Naive B cell (primary cell): ENCODE data around the gene ESRP2. TPM values are rescaled to one million over a fixed set of nuclear protein-coding genes. Genes with fewer than 3 reads are reported as not detected.

Source experiments
- ATAC-seq, 2 donors: fragments of 150-1000 bp; cut with Tn5 transposase; 2 replicates each; pipeline ENCODE4 v1.10.0; 2021; ENCODE audit warnings: low read depth in 2 of 2, mild to moderate bottlenecking in 2 of 2, moderate library complexity in 2 of 2
- DNase-seq: peaks from one replicate; pipeline ENCODE4 v3.0.0; 2022
- H3K27ac Mint-ChIP-seq, 6 donors: one replicate each; pipeline ENCODE4 v1.8.0; 2020 to 2022; ENCODE audit warnings: mild to moderate bottlenecking in 6 of 6, mixed read lengths in 6 of 6, moderate library complexity in 5 of 6, inconsistent platforms in 2 of 6
- H3K27me3 Mint-ChIP-seq, 3 donors: one replicate each; pipeline ENCODE4 v1.8.0; 2021 to 2022; ENCODE audit warnings: mixed read lengths in 3 of 3, mild to moderate bottlenecking in 1 of 3
- H3K36me3 Mint-ChIP-seq, 2 donors: one replicate each; pipeline ENCODE4 v1.8.0; 2020 to 2022; ENCODE audit warnings: mixed read lengths in 2 of 2, inconsistent platforms in 1 of 2, mild to moderate bottlenecking in 1 of 2
- H3K4me1 Mint-ChIP-seq, 3 donors: one replicate each; pipeline ENCODE4 v1.8.0; 2020 to 2022; ENCODE audit warnings: mixed read lengths in 3 of 3, inconsistent platforms in 1 of 3, mild to moderate bottlenecking in 1 of 3, moderate library complexity in 1 of 3
- H3K4me3 Mint-ChIP-seq, 8 donors: one replicate each; pipeline ENCODE4 v1.8.0; 2020 to 2022; ENCODE audit warnings: mild to moderate bottlenecking in 8 of 8, mixed read lengths in 8 of 8, moderate library complexity in 8 of 8, inconsistent platforms in 2 of 8
- H3K9me3 Mint-ChIP-seq, 7 donors: one replicate each; pipeline ENCODE4 v1.8.0; 2020 to 2022; ENCODE audit warnings: mixed read lengths in 7 of 7, mild to moderate bottlenecking in 5 of 7, inconsistent platforms in 2 of 7, moderate library complexity in 1 of 7
- polyA plus RNA-seq, 6 donors: library from polyadenylated mRNA; unstranded; fragments of 300-500 nt; fragmentation: Illumina TruSeq; gene quantifications; one replicate each; pipeline ENCODE4 v1.2.3, GENCODE V29; 2021; ENCODE audit warnings: low read depth in 6 of 6

Gene ESRP2
- polyA plus RNA-seq = 1 to 10 TPM in 2 of 6 donors, under 1 TPM in 3, not detected in 1; 0.32 to 2.8 (median 0.87) TPM

- H3K27ac Mint-ChIP-seq = peak within 1 kb of the TSS; percentile 33 to 95 (median 69)
- H3K4me3 Mint-ChIP-seq = peak within 1 kb of the TSS; percentile 87 to 96 (median 94)
- ATAC-seq (no peak), DNase-seq (no peak)
- H3K9me3 Mint-ChIP-seq = no peaks in the 10 kb centered on the region
- H3K36me3 Mint-ChIP-seq = no peaks in the 10 kb centered on the region
- H3K4me1 Mint-ChIP-seq = peaks cover 31 to 49% (median 38%) of the 10 kb centered on the region in 3 donors
- H3K27me3 Mint-ChIP-seq = no peaks in the 10 kb centered on the region
These were observed at the start of gene ESRP2 for GRCh38 chr16:68235887-68236136. Gene ESRP2 (minus strand): TSS chr16:68236127. CDS start chr16:68236045, 82 bp downstream.

GRCh38 chr16:68285683-68286082, 49.8 kb upstream of the ESRP2 start:
- peaks cover 69 to 97% (median 94%) of the 10 kb centered on the region in 3 donors for H3K4me1 Mint-ChIP-seq
- H3K27me3 Mint-ChIP-seq = no peaks in the 10 kb centered on the region
- peaks cover 0 to 1% (median 0%) of the 10 kb centered on the region in 7 donors for H3K9me3 Mint-ChIP-seq
- DNase-seq = no peak
- H3K27ac Mint-ChIP-seq = peak overlapping the region; percentile 88 to 98 (median 94)
- H3K36me3 Mint-ChIP-seq = peaks cover 16 to 25% of the 10 kb centered on the region in 2 donors
- ATAC-seq = no peak
- peak overlapping the region; percentile 76 to 95 (median 84) for H3K4me3 Mint-ChIP-seq

- H3K27ac Mint-ChIP-seq = peak overlapping the region; percentile 88 to 98 (median 94)
- ATAC-seq = peak; percentile 79 to 80
- peak overlapping the region; percentile 67 to 95 (median 84) for H3K4me3 Mint-ChIP-seq
- peak; percentile 88 for DNase-seq
- peaks cover 0 to 1% (median 0%) of the 10 kb centered on the region in 7 donors for H3K9me3 Mint-ChIP-seq
- H3K4me1 Mint-ChIP-seq = peaks cover 67 to 96% (median 87%) of the 10 kb centered on the region in 3 donors
- H3K36me3 Mint-ChIP-seq = peaks cover 17 to 24% of the 10 kb centered on the region in 2 donors
- no peaks in the 10 kb centered on the region for H3K27me3 Mint-ChIP-seq
These were observed 48.9 kb upstream of the ESRP2 start for GRCh38 chr16:68284847-68285246.

- Mint-ChIP-seq H3K27ac (peak overlapping the region; percentile 85 to 98 (median 92)), H3K36me3 (peaks cover 15 to 19% of the 10 kb centered on the region in 2 donors), H3K4me3 (peak overlapping the region; percentile 67 to 95 (median 84)), H3K9me3 (peaks cover 0 to 1% (median 0%) of the 10 kb centered on the region in 7 donors), H3K4me1 (peaks cover 62 to 89% (median 79%) of the 10 kb centered on the region in 3 donors), H3K27me3 (no peaks in the 10 kb centered on the region)
- ATAC-seq (no peak), DNase-seq (no peak)
These were observed 48.1 kb upstream of the ESRP2 start for GRCh38 chr16:68283801-68284598.

- H3K4me3 Mint-ChIP-seq = peak overlapping the region; percentile 67 to 95 (median 84)
- no peak for ATAC-seq
- peaks cover 0 to 1% (median 0%) of the 10 kb centered on the region in 7 donors for H3K9me3 Mint-ChIP-seq
- no peaks in the 10 kb centered on the region for H3K27me3 Mint-ChIP-seq
- H3K4me1 Mint-ChIP-seq = peaks cover 62 to 83% (median 75%) of the 10 kb centered on the region in 3 donors
- H3K27ac Mint-ChIP-seq = peak overlapping the region; percentile 71 to 98 (median 90)
- H3K36me3 Mint-ChIP-seq = peaks cover 15 to 19% of the 10 kb centered on the region in 2 donors
- no peak for DNase-seq
These were observed 47.4 kb upstream of the ESRP2 start for GRCh38 chr16:68283346-68283745.

- H3K4me3 Mint-ChIP-seq = peak overlapping the region in 3 of 8 donors; percentile 9 to 55 (median 41)
- peak overlapping the region in 5 of 6 donors; percentile 47 to 90 (median 80) for H3K27ac Mint-ChIP-seq
- H3K36me3 Mint-ChIP-seq = peaks cover 13 to 15% of the 10 kb centered on the region in 2 donors
- ATAC-seq = no peak
- no peak for DNase-seq
- no peaks in the 10 kb centered on the region for H3K27me3 Mint-ChIP-seq
- H3K4me1 Mint-ChIP-seq = peaks cover 51 to 70% (median 62%) of the 10 kb centered on the region in 3 donors
- no peaks in the 10 kb centered on the region for H3K9me3 Mint-ChIP-seq
These were observed 46.1 kb upstream of the ESRP2 start for GRCh38 chr16:68282064-68282452.

- H3K4me1 Mint-ChIP-seq = peaks cover 47 to 65% (median 58%) of the 10 kb centered on the region in 3 donors
- H3K4me3 Mint-ChIP-seq = peak overlapping the region in 4 of 8 donors; percentile 14 to 55 (median 31)
- ATAC-seq = no peak
- H3K9me3 Mint-ChIP-seq = no peaks in the 10 kb centered on the region
- no peaks in the 10 kb centered on the region for H3K27me3 Mint-ChIP-seq
- peaks cover 13% of the 10 kb centered on the region in 2 donors for H3K36me3 Mint-ChIP-seq
- H3K27ac Mint-ChIP-seq = peak overlapping the region in 5 of 6 donors; percentile 52 to 90 (median 80)
- no peak for DNase-seq
These were observed 45.6 kb upstream of the ESRP2 start for GRCh38 chr16:68281368-68282063.

- H3K27me3 Mint-ChIP-seq = no peaks in the 10 kb centered on the region
- H3K4me3 Mint-ChIP-seq = no peak overlapping the region
- DNase-seq = no peak
- H3K36me3 Mint-ChIP-seq = peaks cover 7 to 13% of the 10 kb centered on the region in 2 donors
- no peak overlapping the region for H3K27ac Mint-ChIP-seq
- no peak for ATAC-seq
- no peaks in the 10 kb centered on the region for H3K9me3 Mint-ChIP-seq
- peaks cover 50 to 65% (median 59%) of the 10 kb centered on the region in 3 donors for H3K4me1 Mint-ChIP-seq
These were observed 44.0 kb upstream of the ESRP2 start for GRCh38 chr16:68279726-68280558.

GRCh38 chr16:68276223-68276622, 40.3 kb upstream of the ESRP2 start:
- peaks cover 7 to 8% of the 10 kb centered on the region in 2 donors for H3K36me3 Mint-ChIP-seq
- peak overlapping the region in 5 of 6 donors; percentile 30 to 91 (median 78) for H3K27ac Mint-ChIP-seq
- ATAC-seq = no peak
- no peak for DNase-seq
- H3K9me3 Mint-ChIP-seq = no peaks in the 10 kb centered on the region
- H3K4me1 Mint-ChIP-seq = peaks cover 38 to 62% (median 51%) of the 10 kb centered on the region in 3 donors
- no peaks in the 10 kb centered on the region for H3K27me3 Mint-ChIP-seq
- peak overlapping the region in 5 of 8 donors; percentile 37 to 73 (median 48) for H3K4me3 Mint-ChIP-seq

- peak; percentile 72 to 81 for ATAC-seq
- no peak for DNase-seq
- Mint-ChIP-seq H3K27ac (peak overlapping the region; percentile 4 to 91 (median 72)), H3K4me3 (peak overlapping the region in 7 of 8 donors; percentile 37 to 73 (median 54)), H3K27me3 (no peaks in the 10 kb centered on the region), H3K4me1 (peaks cover 33 to 63% (median 48%) of the 10 kb centered on the region in 3 donors), H3K9me3 (no peaks in the 10 kb centered on the region), H3K36me3 (peaks cover 5 to 7% of the 10 kb centered on the region in 2 donors)
These were observed 39.8 kb upstream of the ESRP2 start for GRCh38 chr16:68275611-68276191.

- Mint-ChIP-seq H3K36me3 (peaks cover under 1 to 5% of the 10 kb centered on the region in 2 donors), H3K9me3 (no peaks in the 10 kb centered on the region), H3K4me3 (peak overlapping the region in 2 of 8 donors; percentile 16 to 19), H3K27me3 (no peaks in the 10 kb centered on the region), H3K27ac (no peak overlapping the region), H3K4me1 (peaks cover 33 to 61% (median 49%) of the 10 kb centered on the region in 3 donors)
- DNase-seq = no peak
- ATAC-seq = no peak
These were observed 38.5 kb upstream of the ESRP2 start for GRCh38 chr16:68274441-68274840.

- no peak for DNase-seq
- ATAC-seq = no peak
- Mint-ChIP-seq H3K4me3 (peak overlapping the region in 4 of 8 donors; percentile 19 to 51 (median 28)), H3K27ac (peak overlapping the region in 2 of 6 donors; percentile 12 to 38), H3K36me3 (peaks cover 5 to 6% of the 10 kb centered on the region in 2 donors), H3K27me3 (no peaks in the 10 kb centered on the region), H3K4me1 (peaks cover 38 to 66% (median 55%) of the 10 kb centered on the region in 3 donors), H3K9me3 (no peaks in the 10 kb centered on the region)
These were observed 38.0 kb upstream of the ESRP2 start for GRCh38 chr16:68273896-68274295.
